IMR-90 (cell line): ENCODE data around the gene ZBED4. TPM values are rescaled to one million over a fixed set of nuclear protein-coding genes. Genes with fewer than 3 reads are reported as not detected.

Source experiments
- ATAC-seq: fragments of 200-7000 bp; cut with Tn5 transposase; 2 replicates; pipeline ENCODE4 v1.9.1; 2020; ENCODE audit warnings: low read depth, mild to moderate bottlenecking, moderate library complexity
- BruUV-seq: library from RNA; stranded (reverse); fragments of 400-500 nt; replicated peaks from 2 replicates; lab custom pipeline; 2021; lab: Mats Ljungman, UMichigan
- CTCF ChIA-PET: fragments of 300-600 bp; formaldehyde crosslinking; extraction: SDS; loops from one replicate; lab custom pipeline; 2021; ENCODE audit warnings: antibody characterized with exemption; lab: Yijun Ruan, JAX
- POLR2A ChIA-PET: fragments of 300-600 bp; sonication (Branson Sonifier 250); formaldehyde crosslinking; loops from one replicate; lab custom pipeline; 2022; ENCODE audit warnings: antibody characterized with exemption; ENCODE audit not compliant: unreplicated experiment; lab: Charles Lee
- DNase-seq: peaks from one replicate; pipeline ENCODE4 v3.0.0; 2013
- H2AFZ ChIP-seq: replicated peaks from 2 replicates; pipeline ENCODE3; 2013; ENCODE audit warnings: low read length, mild to moderate bottlenecking; ENCODE audit not compliant: poor library complexity
- H2AK5ac ChIP-seq: 2 replicates; pipeline ENCODE4 v1.6.1; 2013; ENCODE audit warnings: low read depth, low read length, inconsistent platforms
- H2AK9ac ChIP-seq: replicated peaks from 2 replicates; pipeline ENCODE3; 2013; ENCODE audit warnings: mild to moderate bottlenecking, low read depth, low read length, moderate library complexity; ENCODE audit not compliant: poor library complexity
- H2BK120ac ChIP-seq: 2 replicates; pipeline ENCODE4 v1.6.1; 2013; ENCODE audit warnings: low read depth, low read length, inconsistent platforms
- H2BK15ac ChIP-seq: 3 replicates; pipeline ENCODE4 v1.6.1; 2013; ENCODE audit warnings: low read depth, low read length, inconsistent platforms
- H2BK20ac ChIP-seq: 2 replicates; pipeline ENCODE4 v1.6.1; 2013; ENCODE audit warnings: low read depth, mild to moderate bottlenecking, inconsistent platforms, low read length, moderate library complexity
- H2BK5ac ChIP-seq: 2 replicates; pipeline ENCODE4 v1.6.1; 2013; ENCODE audit warnings: mild to moderate bottlenecking, low read depth, low read length, inconsistent platforms; ENCODE audit not compliant: poor library complexity, severe bottlenecking
- H3K14ac ChIP-seq: replicated peaks from 2 replicates; pipeline ENCODE4 v1.6.1; 2013; ENCODE audit warnings: low read depth, low read length, inconsistent platforms
- H3K18ac ChIP-seq: 2 replicates; pipeline ENCODE4 v1.6.1; 2013; ENCODE audit warnings: low read depth, low read length, control low read depth
- H3K23ac ChIP-seq: 2 replicates; pipeline ENCODE4 v1.6.1; 2013; ENCODE audit warnings: low read depth, low read length, inconsistent platforms
- H3K27ac ChIP-seq: 2 replicates; pipeline ENCODE4 v1.5.1; 2013; ENCODE audit warnings: mild to moderate bottlenecking, control low read depth, low read length; ENCODE audit not compliant: insufficient read depth
- H3K27me3 ChIP-seq: 2 replicates; pipeline ENCODE4 v1.6.1; 2013; ENCODE audit warnings: low read length; ENCODE audit not compliant: control insufficient read depth, insufficient read depth
- H3K36me3 ChIP-seq: 2 replicates; pipeline ENCODE4 v1.6.1; 2013; ENCODE audit warnings: low read length, mixed read lengths; ENCODE audit not compliant: control insufficient read depth, insufficient read depth
- H3K4ac ChIP-seq: 2 replicates; pipeline ENCODE4 v1.6.1; 2013; ENCODE audit warnings: low read depth, low read length, inconsistent platforms
- H3K4me1 ChIP-seq: 2 replicates; pipeline ENCODE4 v1.6.1; 2013; ENCODE audit warnings: low read length, mixed read lengths; ENCODE audit not compliant: control insufficient read depth, insufficient read depth
- H3K4me2 ChIP-seq: 2 replicates; pipeline ENCODE4 v1.6.1; 2013; ENCODE audit warnings: low read depth, mild to moderate bottlenecking, control low read depth, low read length, moderate library complexity
- H3K4me3 ChIP-seq: 2 replicates; pipeline ENCODE4 v1.5.1; 2013; ENCODE audit warnings: low read depth, mild to moderate bottlenecking, control low read depth, low read length, moderate library complexity; ENCODE audit not compliant: insufficient read depth
- H3K56ac ChIP-seq: 2 replicates; pipeline ENCODE4 v1.6.1; 2013; ENCODE audit warnings: low read length, inconsistent platforms; ENCODE audit not compliant: insufficient read depth; ENCODE audit errors: extremely low read depth
- H3K79me1 ChIP-seq, 2 experiments: 2 replicates each; pipeline ENCODE4 v1.6.1; 2013; ENCODE audit warnings: low read length in 2 of 2, inconsistent platforms in 1 of 2, low read depth in 1 of 2
- H3K9ac ChIP-seq: 2 replicates; pipeline ENCODE4 v1.6.1; 2013; ENCODE audit warnings: low read depth, low read length, control low read depth
- H3K9me1 ChIP-seq: 2 replicates; pipeline ENCODE4 v1.6.1; 2013; ENCODE audit warnings: low read length, inconsistent platforms; ENCODE audit not compliant: insufficient read depth
- H3K9me3 ChIP-seq: 2 replicates; pipeline ENCODE4 v1.6.1; 2013; ENCODE audit warnings: low read length; ENCODE audit not compliant: control insufficient read depth, insufficient read depth
- H4K20me1 ChIP-seq: 2 replicates; pipeline ENCODE4 v1.6.1; 2013; ENCODE audit warnings: low read length, inconsistent platforms; ENCODE audit not compliant: insufficient read depth
- H4K5ac ChIP-seq: 2 replicates; pipeline ENCODE4 v1.6.1; 2013; ENCODE audit warnings: mild to moderate bottlenecking, low read depth, low read length, control low read depth
- H4K8ac ChIP-seq, 2 experiments: 2 replicates each; pipeline ENCODE4 v1.6.1; 2013; ENCODE audit warnings: low read depth in 2 of 2, low read length in 2 of 2, control low read depth in 1 of 2, inconsistent platforms in 1 of 2
- H4K91ac ChIP-seq: 2 replicates; pipeline ENCODE4 v1.6.1; 2013; ENCODE audit warnings: low read depth, low read length, inconsistent platforms; ENCODE audit not compliant: insufficient read depth
- BHLHE40 ChIP-seq: fragments of 150-350 bp; IDR thresholded peaks from 2 replicates; pipeline ENCODE4 v1.6.1; 2016; ENCODE audit warnings: mild to moderate bottlenecking, low read depth, low read length
- CEBPB ChIP-seq: IDR thresholded peaks from 2 replicates; pipeline ENCODE4 v1.6.1; 2012; ENCODE audit warnings: low read depth, low read length, improper control_type of control experiment
- CHD1 ChIP-seq: IDR thresholded peaks from 2 replicates; pipeline ENCODE4 v1.6.1; 2012; ENCODE audit warnings: low read depth, low read length, improper control_type of control experiment
- FOS ChIP-seq: fragments of 150-350 bp; IDR thresholded peaks from 2 replicates; pipeline ENCODE4 v1.6.1; 2016; ENCODE audit warnings: low read depth, low read length
- MAFK ChIP-seq: IDR thresholded peaks from 2 replicates; pipeline ENCODE4 v1.6.1; 2012; ENCODE audit warnings: low read depth, low read length, improper control_type of control experiment
- MAZ ChIP-seq: IDR thresholded peaks from 2 replicates; pipeline ENCODE4 v1.6.1; 2012; ENCODE audit warnings: low read depth, mild to moderate bottlenecking, low read length, improper control_type of control experiment, moderate library complexity, borderline replicate concordance
- MXI1 ChIP-seq: IDR thresholded peaks from 2 replicates; pipeline ENCODE4 v1.6.1; 2012; ENCODE audit warnings: low read depth, mild to moderate bottlenecking, low read length, moderate library complexity, borderline replicate concordance
- POLR2A ChIP-seq: IDR thresholded peaks from 2 replicates; pipeline ENCODE4 v1.6.1; 2012; ENCODE audit warnings: mild to moderate bottlenecking, low read depth, low read length
- RAD21 ChIP-seq: IDR thresholded peaks from 2 replicates; pipeline ENCODE4 v1.6.1; 2012; ENCODE audit warnings: low read length, improper control_type of control experiment
- RFX5 ChIP-seq: IDR thresholded peaks from 2 replicates; pipeline ENCODE4 v1.8.0; 2012; ENCODE audit warnings: low read depth, mild to moderate bottlenecking, low read length, moderate library complexity
- SMC3 ChIP-seq: fragments of 150-350 bp; IDR thresholded peaks from 2 replicates; pipeline ENCODE4 v1.6.1; 2016; ENCODE audit warnings: low read depth, mild to moderate bottlenecking, antibody characterized with exemption, low read length, moderate library complexity
- WGBS, 2 experiments: methylation state at CpG; one replicate each; pipeline versions ENCODE4 v1.1.5 to v1.1.7; 2013; ENCODE audit warnings: missing lambda C conversion rate in 2 of 2; ENCODE audit not compliant: insufficient read length in 1 of 2; ENCODE audit errors: extremely low coverage in 2 of 2; 5-methylcytosine and 5-hydroxymethylcytosine counted together
- dilution Hi-C: fragments of 300-500 bp; cut with HindIII; formaldehyde crosslinking; loops from one replicate; pipeline ENCODE4 v1.14.3; 2018; ENCODE audit warnings: low sequenced_read_pairs; ENCODE audit not compliant: unreplicated experiment
- in situ Hi-C: fragments of 300-500 bp; cut with MboI; formaldehyde crosslinking; loops from 3 replicates; pipeline ENCODE4 v1.14.3; 2019; ENCODE audit warnings: low sequenced_read_pairs, inconsistent platforms, mixed read lengths
- intact Hi-C: fragments of 100-400 bp; cut with micrococcal nuclease; formaldehyde crosslinking; loops from 2 replicates; pipeline ENCODE4 v1.10.0; 2022
- polyA plus RNA-seq, 3 experiments: library from polyadenylated mRNA; depleted of rRNA; stranded (reverse); fragments of >200 nt; gene quantifications; 2 replicates each; pipeline ENCODE4 v1.2.3, GENCODE V29; 2012; ENCODE audit warnings: low replicate concordance in 1 of 3
- total RNA-seq: library from RNA; depleted of rRNA; stranded (reverse); fragments of >200 nt; gene quantifications from 2 replicates; pipeline ENCODE4 v1.2.3, GENCODE V29; 2012
- TF ChIP-seq, protein P1 (sequence below): conservative IDR thresholded peaks from 2 replicates; pipeline ENCODE4 v1.5.1; 2012; ENCODE audit warnings: mild to moderate bottlenecking, low read depth, low read length, improper control_type of control experiment

Gene ZBED4
- total and polyA plus RNA-seq, 2 of the 4 experiments (the other 2 are of a cell fraction): 9.3 to 10.5 TPM

DNA sequence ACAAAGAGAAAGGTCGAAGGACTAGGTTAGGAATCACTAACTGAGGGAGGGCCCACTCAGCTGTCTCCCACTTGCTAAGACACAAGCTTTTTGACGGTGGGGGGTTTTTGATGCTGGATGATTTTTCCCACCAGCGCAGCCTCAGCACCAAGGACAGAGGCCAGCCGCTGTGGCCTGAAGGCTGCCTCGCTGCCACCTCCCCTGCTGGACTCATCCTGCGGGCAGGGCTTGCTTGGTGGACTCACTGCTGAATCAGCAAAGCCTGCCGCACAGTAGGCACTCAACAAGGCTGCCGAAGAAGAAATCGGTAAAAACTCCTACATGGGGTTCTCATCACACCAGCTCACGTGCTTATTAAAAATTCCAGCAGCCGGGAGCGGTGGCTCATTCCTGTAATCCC is 62.0 kb downstream of the ZBED4 start:
- Histone ChIP-seq H2BK20ac (no peak overlapping the region), H4K8ac (no peak overlapping the region), H3K4me3 (no peak overlapping the region), H3K4ac (no peak overlapping the region), H3K23ac (no peak overlapping the region), H2AK5ac (no peak overlapping the region), H3K27ac (no peak overlapping the region), H3K9ac (no peak overlapping the region), H3K79me1 (peaks cover 31 to 37% of the 10 kb centered on the region in 2 experiments), H2BK15ac (no peak overlapping the region), H3K18ac (no peak overlapping the region), H4K91ac (no peak overlapping the region), H2BK120ac (no peak overlapping the region), H3K27me3 (no peaks in the 10 kb centered on the region), H3K9me3 (no peaks in the 10 kb centered on the region), H3K56ac (no peak overlapping the region), H3K4me2 (no peak overlapping the region), H2AK9ac (no peak overlapping the region), H4K20me1 (no peaks in the 10 kb centered on the region; the same call in 1 of the 2 replicates), H2BK5ac (no peak overlapping the region), H3K4me1 (peaks cover 8% of the 10 kb centered on the region), H2AFZ (no peak overlapping the region), H4K5ac (no peak overlapping the region), H3K9me1 (no peaks in the 10 kb centered on the region), H3K36me3 (peaks cover 20% of the 10 kb centered on the region), H3K14ac (no peak overlapping the region)
- no TSS peak for BruUV-seq
- ATAC-seq (no peak), DNase-seq (no peak)
- in situ Hi-C loops (loop anchor here (10.0 to 25.0 kb wide), 2 partner anchors 51 to 103 kb away; no protein-coding TSS in a partner anchor), intact Hi-C loops (no loop called here), dilution Hi-C loops (no loop called here)
- POLR2A ChIA-PET: no interaction called here
- WGBS, 2 experiments: 86% methylated on average over 8 of the region's 12 CpGs; no CpG with 5 or more reads in 1 of the 2 experiments
- CTCF ChIA-PET: no interaction called here
- TF ChIP-seq RAD21: no peak
- TF ChIP-seq, protein P1, sequence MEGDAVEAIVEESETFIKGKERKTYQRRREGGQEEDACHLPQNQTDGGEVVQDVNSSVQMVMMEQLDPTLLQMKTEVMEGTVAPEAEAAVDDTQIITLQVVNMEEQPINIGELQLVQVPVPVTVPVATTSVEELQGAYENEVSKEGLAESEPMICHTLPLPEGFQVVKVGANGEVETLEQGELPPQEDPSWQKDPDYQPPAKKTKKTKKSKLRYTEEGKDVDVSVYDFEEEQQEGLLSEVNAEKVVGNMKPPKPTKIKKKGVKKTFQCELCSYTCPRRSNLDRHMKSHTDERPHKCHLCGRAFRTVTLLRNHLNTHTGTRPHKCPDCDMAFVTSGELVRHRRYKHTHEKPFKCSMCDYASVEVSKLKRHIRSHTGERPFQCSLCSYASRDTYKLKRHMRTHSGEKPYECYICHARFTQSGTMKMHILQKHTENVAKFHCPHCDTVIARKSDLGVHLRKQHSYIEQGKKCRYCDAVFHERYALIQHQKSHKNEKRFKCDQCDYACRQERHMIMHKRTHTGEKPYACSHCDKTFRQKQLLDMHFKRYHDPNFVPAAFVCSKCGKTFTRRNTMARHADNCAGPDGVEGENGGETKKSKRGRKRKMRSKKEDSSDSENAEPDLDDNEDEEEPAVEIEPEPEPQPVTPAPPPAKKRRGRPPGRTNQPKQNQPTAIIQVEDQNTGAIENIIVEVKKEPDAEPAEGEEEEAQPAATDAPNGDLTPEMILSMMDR: no peak
- TF ChIP-seq CHD1: no peak
- no peak for TF ChIP-seq MAZ
- TF ChIP-seq CEBPB: no peak
- no peak for TF ChIP-seq BHLHE40
- no peak for TF ChIP-seq MAFK
- no peak for TF ChIP-seq RFX5
- no peak for TF ChIP-seq MXI1
- no peak for TF ChIP-seq FOS
- TF ChIP-seq SMC3: no peak
- no peak for TF ChIP-seq POLR2A
